ENCODE measurements around the gene SORCS2.

- no peak for TF ChIP-seq CTCF (tag by site-specific recombination; IDR thresholded peaks at IDR 0.05)
- no peak for TF ChIP-seq SP2 (tag by site-specific recombination; IDR thresholded peaks at IDR 0.05)
- no peak for TF ChIP-seq ZNF792 (tag by site-specific recombination; IDR thresholded peaks at IDR 0.05)
- no peak for TF ChIP-seq PATZ1 (tag by site-specific recombination; IDR thresholded peaks at IDR 0.05)
- no peak for TF ChIP-seq KLF9 (tag by site-specific recombination; IDR thresholded peaks at IDR 0.05; ENCODE audit: low read depth)
- no peak for TF ChIP-seq ZNF518A (tag by site-specific recombination; conservative IDR thresholded peaks at IDR 0.05; ENCODE audit: low read depth)
- no peak for TF ChIP-seq ZSCAN4 (tag by site-specific recombination; IDR thresholded peaks at IDR 0.05)
- TF ChIP-seq OSR2 (tag by site-specific recombination; IDR thresholded peaks at IDR 0.05) = no peak
Measured at GRCh38 chr4:7561557-7561956, 369.2 kb downstream of the SORCS2 start.

Data from HEK293 (cell line).